ENCODE data around the gene GRM1.

- no peak for TF ChIP-seq EZH2phosphoT487 (IDR thresholded peaks at IDR 0.05; ENCODE audit: insufficient read depth, low read depth)
- no peak for TF ChIP-seq EZH2 (IDR thresholded peaks at IDR 0.05; ENCODE audit: insufficient read depth, poor library complexity, severe bottlenecking)
Observed at GRCh38 chr6:146408583-146408982, 379.7 kb downstream of the GRM1 start.

Data from GM23248 (cell line).